K562 (cell line): Measurements from ENCODE around the gene CSNK1A1.

Experiments
- ARID1B ChIP-seq: fragments of 450-650 bp; IDR thresholded peaks from 2 replicates; pipeline ENCODE4 v1.6.1; 2016; ENCODE audit warnings: antibody characterized with exemption, mild to moderate bottlenecking, inconsistent platforms
- ATF7 ChIP-seq: fragments of 450-650 bp; IDR thresholded peaks from 2 replicates; pipeline ENCODE4 v1.7.1; 2014; ENCODE audit warnings: mild to moderate bottlenecking, moderate library complexity
- CHD1 ChIP-seq: fragments of 200-600 bp; sonication (generic); IDR thresholded peaks from one replicate; pipeline ENCODE4 v1.6.1; 2012; ENCODE audit warnings: mild to moderate bottlenecking, moderate library complexity, low read length, inconsistent platforms
- HMG20B ChIP-seq: fragments of 250-450 bp; sonication (Bioruptor Pico); IDR thresholded peaks from 2 replicates; pipeline ENCODE4 v1.5.0; 2021; ENCODE audit warnings: mild to moderate bottlenecking
- KDM5B ChIP-seq: fragments of 200-600 bp; sonication (generic); IDR thresholded peaks from 2 replicates; pipeline ENCODE4 v1.6.1; 2012; ENCODE audit warnings: low read depth, mild to moderate bottlenecking, moderate library complexity, low read length, control low read depth, inconsistent platforms; ENCODE audit not compliant: insufficient replicate concordance
- MAFK ChIP-seq: IDR thresholded peaks from 2 replicates; pipeline ENCODE4 v1.6.1; 2011; ENCODE audit warnings: low read length, improper control_type of control experiment
- POLR2G ChIP-seq: fragments of 200-400 bp; formaldehyde crosslinking; IDR thresholded peaks from 2 replicates; pipeline ENCODE4 v1.6.1; 2017; ENCODE audit warnings: low read depth, mild to moderate bottlenecking, antibody characterized with exemption, low read length, moderate library complexity
- TCF7L2 ChIP-seq: fragments of 150-350 bp; IDR thresholded peaks from 2 replicates; pipeline ENCODE4 v1.6.1; 2016; ENCODE audit warnings: low read depth, mild to moderate bottlenecking, low read length, moderate library complexity
- TF ChIP-seq, protein P1 (sequence below): sonication (generic); formaldehyde crosslinking; IDR thresholded peaks from 2 replicates; pipeline ENCODE4 v1.8.1; 2023; ENCODE audit warnings: mild to moderate bottlenecking, missing genetic modification reagents
- TF ChIP-seq, protein P2 (sequence below): fragments of 250-450 bp; sonication (Bioruptor Pico); IDR thresholded peaks from 2 replicates; pipeline ENCODE4 v1.5.0; 2020; ENCODE audit warnings: mild to moderate bottlenecking, borderline replicate concordance
- TF ChIP-seq, protein P3 (sequence below), 3 experiments: IDR thresholded peaks in 2 of 3; conservative IDR thresholded peaks in 1 of 3; 2 replicates each; pipeline ENCODE4 v1.5.1; 2011 to 2012; ENCODE audit warnings: low read length in 3 of 3, mild to moderate bottlenecking in 3 of 3, control low read depth in 2 of 3, improper control_type of control experiment in 1 of 3, inconsistent platforms in 1 of 3, low read depth in 1 of 3, mixed read lengths in 1 of 3, moderate library complexity in 1 of 3; ENCODE audit not compliant: insufficient read depth in 2 of 3

DNA sequence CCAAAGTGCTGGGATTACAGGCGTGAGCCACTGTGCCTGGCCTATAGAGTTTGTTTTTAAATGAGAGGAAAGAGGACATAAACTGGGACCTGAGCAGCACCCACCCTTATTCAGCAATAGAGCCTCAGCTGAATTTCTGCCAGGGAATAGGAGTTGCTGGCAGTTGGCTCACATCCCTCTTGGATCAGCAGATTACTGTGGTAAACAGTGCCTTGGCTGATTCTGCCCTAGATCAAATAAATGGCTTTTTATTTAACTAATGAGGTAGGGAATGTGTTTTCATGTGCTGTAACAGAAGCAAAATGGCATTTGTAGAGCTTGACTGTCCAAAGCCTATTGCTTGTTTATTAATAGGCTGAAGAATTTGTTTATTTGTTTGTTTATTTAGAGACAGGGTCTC is 32.2 kb upstream of the CSNK1A1 start:
- TF ChIP-seq POLR2G (no peak), HMG20B (no peak), MAFK (no peak), ATF7 (no peak), TCF7L2 (no peak), KDM5B (no peak), ARID1B (no peak), CHD1 (no peak)
- TF ChIP-seq, protein P1, sequence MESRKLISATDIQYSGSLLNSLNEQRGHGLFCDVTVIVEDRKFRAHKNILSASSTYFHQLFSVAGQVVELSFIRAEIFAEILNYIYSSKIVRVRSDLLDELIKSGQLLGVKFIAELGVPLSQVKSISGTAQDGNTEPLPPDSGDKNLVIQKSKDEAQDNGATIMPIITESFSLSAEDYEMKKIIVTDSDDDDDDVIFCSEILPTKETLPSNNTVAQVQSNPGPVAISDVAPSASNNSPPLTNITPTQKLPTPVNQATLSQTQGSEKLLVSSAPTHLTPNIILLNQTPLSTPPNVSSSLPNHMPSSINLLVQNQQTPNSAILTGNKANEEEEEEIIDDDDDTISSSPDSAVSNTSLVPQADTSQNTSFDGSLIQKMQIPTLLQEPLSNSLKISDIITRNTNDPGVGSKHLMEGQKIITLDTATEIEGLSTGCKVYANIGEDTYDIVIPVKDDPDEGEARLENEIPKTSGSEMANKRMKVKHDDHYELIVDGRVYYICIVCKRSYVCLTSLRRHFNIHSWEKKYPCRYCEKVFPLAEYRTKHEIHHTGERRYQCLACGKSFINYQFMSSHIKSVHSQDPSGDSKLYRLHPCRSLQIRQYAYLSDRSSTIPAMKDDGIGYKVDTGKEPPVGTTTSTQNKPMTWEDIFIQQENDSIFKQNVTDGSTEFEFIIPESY (CRISPR knock-in tag): no peak
- TF ChIP-seq, protein P2, sequence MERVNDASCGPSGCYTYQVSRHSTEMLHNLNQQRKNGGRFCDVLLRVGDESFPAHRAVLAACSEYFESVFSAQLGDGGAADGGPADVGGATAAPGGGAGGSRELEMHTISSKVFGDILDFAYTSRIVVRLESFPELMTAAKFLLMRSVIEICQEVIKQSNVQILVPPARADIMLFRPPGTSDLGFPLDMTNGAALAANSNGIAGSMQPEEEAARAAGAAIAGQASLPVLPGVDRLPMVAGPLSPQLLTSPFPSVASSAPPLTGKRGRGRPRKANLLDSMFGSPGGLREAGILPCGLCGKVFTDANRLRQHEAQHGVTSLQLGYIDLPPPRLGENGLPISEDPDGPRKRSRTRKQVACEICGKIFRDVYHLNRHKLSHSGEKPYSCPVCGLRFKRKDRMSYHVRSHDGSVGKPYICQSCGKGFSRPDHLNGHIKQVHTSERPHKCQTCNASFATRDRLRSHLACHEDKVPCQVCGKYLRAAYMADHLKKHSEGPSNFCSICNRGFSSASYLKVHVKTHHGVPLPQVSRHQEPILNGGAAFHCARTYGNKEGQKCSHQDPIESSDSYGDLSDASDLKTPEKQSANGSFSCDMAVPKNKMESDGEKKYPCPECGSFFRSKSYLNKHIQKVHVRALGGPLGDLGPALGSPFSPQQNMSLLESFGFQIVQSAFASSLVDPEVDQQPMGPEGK (CRISPR knock-in tag): no peak
- TF ChIP-seq, protein P3, sequence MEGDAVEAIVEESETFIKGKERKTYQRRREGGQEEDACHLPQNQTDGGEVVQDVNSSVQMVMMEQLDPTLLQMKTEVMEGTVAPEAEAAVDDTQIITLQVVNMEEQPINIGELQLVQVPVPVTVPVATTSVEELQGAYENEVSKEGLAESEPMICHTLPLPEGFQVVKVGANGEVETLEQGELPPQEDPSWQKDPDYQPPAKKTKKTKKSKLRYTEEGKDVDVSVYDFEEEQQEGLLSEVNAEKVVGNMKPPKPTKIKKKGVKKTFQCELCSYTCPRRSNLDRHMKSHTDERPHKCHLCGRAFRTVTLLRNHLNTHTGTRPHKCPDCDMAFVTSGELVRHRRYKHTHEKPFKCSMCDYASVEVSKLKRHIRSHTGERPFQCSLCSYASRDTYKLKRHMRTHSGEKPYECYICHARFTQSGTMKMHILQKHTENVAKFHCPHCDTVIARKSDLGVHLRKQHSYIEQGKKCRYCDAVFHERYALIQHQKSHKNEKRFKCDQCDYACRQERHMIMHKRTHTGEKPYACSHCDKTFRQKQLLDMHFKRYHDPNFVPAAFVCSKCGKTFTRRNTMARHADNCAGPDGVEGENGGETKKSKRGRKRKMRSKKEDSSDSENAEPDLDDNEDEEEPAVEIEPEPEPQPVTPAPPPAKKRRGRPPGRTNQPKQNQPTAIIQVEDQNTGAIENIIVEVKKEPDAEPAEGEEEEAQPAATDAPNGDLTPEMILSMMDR (IDR thresholded peaks at IDR 0.05 in 2 of 3, conservative IDR thresholded peaks at IDR 0.05 in 1 of 3; ENCODE audit: insufficient read depth in 2 of 3, low read depth in 1 of 3, low read length in 3 of 3): no peak
